LNCAP (cell line): ENCODE results near the gene ST8SIA6.

ENCODE experiments used
- CTCF ChIP-seq: fragments of 450-650 bp; IDR thresholded peaks from 2 replicates; pipeline ENCODE4 v1.5.1; 2017; ENCODE audit warnings: mild to moderate bottlenecking

ST8SIA6 gene

GRCh38 chr10:17316488-17317170 is 137.8 kb downstream of the ST8SIA6 start:
- no peak for TF ChIP-seq CTCF

- TF ChIP-seq CTCF: no peak
Measured at GRCh38 chr10:17309435-17309834, 145.0 kb downstream of the ST8SIA6 start.

GRCh38 chr10:17307123-17307522 is 147.3 kb downstream of the ST8SIA6 start:
- no peak for TF ChIP-seq CTCF

GRCh38 chr10:17292375-17292774 is 162.0 kb downstream of the ST8SIA6 start:
- TF ChIP-seq CTCF: no peak

GRCh38 chr10:17290226-17290625 is 164.2 kb downstream of the ST8SIA6 start:
- TF ChIP-seq CTCF: peak; percentile 64

GRCh38 chr10:17289763-17290162 is 164.6 kb downstream of the ST8SIA6 start:
- no peak for TF ChIP-seq CTCF

- TF ChIP-seq CTCF: no peak
Measured at GRCh38 chr10:17286562-17287550, 167.5 kb downstream of the ST8SIA6 start.
